Measurements from ENCODE around the gene PICALM. TPM values are rescaled to one million over a fixed set of nuclear protein-coding genes. Genes with fewer than 3 reads are reported as not detected.

Gene PICALM
- total and polyA plus RNA-seq, 2 of the 4 experiments (the other 2 are of a cell fraction), result 235 to 453 TPM

GRCh38 chr11:86052693-86053641 is 15.9 kb downstream of the PICALM start:
- Histone ChIP-seq H3K4me3 (ENCODE audit: insufficient read depth, low read depth, low read length) (no peak overlapping the region), H3K79me1 (ENCODE audit: low read depth in 1 of 2, low read length in 2 of 2) (peaks cover 0 to 46% of the 10 kb centered on the region in 2 experiments; a peak in 2 of 4 replicates), H3K36me3 (ENCODE audit: control insufficient read depth, insufficient read depth, low read length) (no peaks in the 10 kb centered on the region; the same call in 1 of the 2 replicates), H2BK15ac (ENCODE audit: low read depth, low read length) (no peak overlapping the region), H2BK5ac (ENCODE audit: low read depth, low read length, poor library complexity, severe bottlenecking) (no peak overlapping the region), H3K9ac (ENCODE audit: low read depth, low read length) (no peak overlapping the region), H2AK9ac (replicated peaks; ENCODE audit: low read depth, low read length, poor library complexity) (no peak overlapping the region), H4K20me1 (ENCODE audit: insufficient read depth, low read length) (peaks cover 100% of the 10 kb centered on the region), H3K9me3 (ENCODE audit: control insufficient read depth, insufficient read depth, low read length) (no peaks in the 10 kb centered on the region), H2BK120ac (ENCODE audit: low read depth, low read length) (no peak overlapping the region), H2AK5ac (ENCODE audit: low read depth, low read length) (no peak overlapping the region), H4K8ac (ENCODE audit: low read depth in 2 of 2, low read length in 2 of 2) (no peak overlapping the region), H2BK20ac (ENCODE audit: low read depth, low read length) (no peak overlapping the region), H3K27ac (ENCODE audit: insufficient read depth, low read length) (no peak overlapping the region), H3K23ac (ENCODE audit: low read depth, low read length) (0 out of 2 replicates have a peak overlapping the region, but pooled peaks have one; percentile 17), H4K91ac (ENCODE audit: insufficient read depth, low read depth, low read length) (no peak overlapping the region), H2AFZ (replicated peaks; ENCODE audit: low read length, poor library complexity) (no peak overlapping the region), H3K56ac (ENCODE audit: extremely low read depth, insufficient read depth, low read length) (no peak overlapping the region), H3K4me2 (ENCODE audit: low read depth, low read length) (no peak overlapping the region), H3K14ac (replicated peaks; ENCODE audit: low read depth, low read length) (0 out of 2 replicates have a peak overlapping the region, but pooled peaks have one; percentile 34), H4K5ac (ENCODE audit: low read depth, low read length) (no peak overlapping the region), H3K9me1 (ENCODE audit: insufficient read depth, low read length) (peaks cover 15% of the 10 kb centered on the region), H3K4me1 (ENCODE audit: control insufficient read depth, insufficient read depth, low read length) (peaks cover 6% of the 10 kb centered on the region), H3K18ac (ENCODE audit: low read depth, low read length) (no peak overlapping the region), H3K4ac (ENCODE audit: low read depth, low read length) (no peak overlapping the region), H3K27me3 (ENCODE audit: control insufficient read depth, insufficient read depth, low read length) (no peaks in the 10 kb centered on the region)
- TF ChIP-seq CEBPB (IDR thresholded peaks at IDR 0.05; ENCODE audit: low read depth, low read length) (peak; percentile 47), CHD1 (IDR thresholded peaks at IDR 0.05; ENCODE audit: low read depth, low read length) (no peak)
- ATAC-seq (ENCODE audit: low read depth), result no peak
- POLR2A ChIA-PET (ENCODE audit: unreplicated experiment), result no interaction called here
- dilution Hi-C loops (cut with HindIII; ENCODE audit: low sequenced_read_pairs, unreplicated experiment) (no loop called here), intact Hi-C loops (cut with micrococcal nuclease) (no loop called here), in situ Hi-C loops (cut with MboI; ENCODE audit: low sequenced_read_pairs) (no loop called here)
- WGBS, 2 experiments (ENCODE audit: extremely low coverage in 2 of 2, insufficient read length in 1 of 2), result 95% methylated on average over 7 of the region's 10 CpGs; no CpG with 5 or more reads in 1 of the 2 experiments
- no TSS peak for BruUV-seq (replicated peaks)
- CTCF ChIA-PET, result interaction anchor here (0.8 kb wide), 1 partner anchor 11 kb away, joined by 3 read pairs; no protein-coding TSS in a partner anchor
- no peak for DNase-seq

Measured in IMR-90 (cell line).